ENCODE data around the gene BCAM. TPM values are rescaled to one million over a fixed set of nuclear protein-coding genes. Genes with fewer than 3 reads are reported as not detected.
"Not testable (repeated sequence)": the region's sequence is repeated elsewhere in the genome, so short reads cannot be mapped to it uniquely, and the experiment has no call there.

The BCAM gene
- total RNA-seq, 1 experiment from 2014 or later: 15.5 TPM

GRCh38 chr19:44819246-44819832 is 10.4 kb downstream of the BCAM start:
- Histone ChIP-seq H3K4me1 (peaks cover 25% of the 10 kb centered on the region), H3K27ac (no peak overlapping the region), H3K36me3 (no peaks in the 10 kb centered on the region; the same call in 1 of the 2 replicates), H3K27me3 (no peaks in the 10 kb centered on the region), H3K4me3 (no peak overlapping the region), H3K9me3 (replicated peaks) (no peaks in the 10 kb centered on the region)
- DNase-seq: no peak

DNA sequence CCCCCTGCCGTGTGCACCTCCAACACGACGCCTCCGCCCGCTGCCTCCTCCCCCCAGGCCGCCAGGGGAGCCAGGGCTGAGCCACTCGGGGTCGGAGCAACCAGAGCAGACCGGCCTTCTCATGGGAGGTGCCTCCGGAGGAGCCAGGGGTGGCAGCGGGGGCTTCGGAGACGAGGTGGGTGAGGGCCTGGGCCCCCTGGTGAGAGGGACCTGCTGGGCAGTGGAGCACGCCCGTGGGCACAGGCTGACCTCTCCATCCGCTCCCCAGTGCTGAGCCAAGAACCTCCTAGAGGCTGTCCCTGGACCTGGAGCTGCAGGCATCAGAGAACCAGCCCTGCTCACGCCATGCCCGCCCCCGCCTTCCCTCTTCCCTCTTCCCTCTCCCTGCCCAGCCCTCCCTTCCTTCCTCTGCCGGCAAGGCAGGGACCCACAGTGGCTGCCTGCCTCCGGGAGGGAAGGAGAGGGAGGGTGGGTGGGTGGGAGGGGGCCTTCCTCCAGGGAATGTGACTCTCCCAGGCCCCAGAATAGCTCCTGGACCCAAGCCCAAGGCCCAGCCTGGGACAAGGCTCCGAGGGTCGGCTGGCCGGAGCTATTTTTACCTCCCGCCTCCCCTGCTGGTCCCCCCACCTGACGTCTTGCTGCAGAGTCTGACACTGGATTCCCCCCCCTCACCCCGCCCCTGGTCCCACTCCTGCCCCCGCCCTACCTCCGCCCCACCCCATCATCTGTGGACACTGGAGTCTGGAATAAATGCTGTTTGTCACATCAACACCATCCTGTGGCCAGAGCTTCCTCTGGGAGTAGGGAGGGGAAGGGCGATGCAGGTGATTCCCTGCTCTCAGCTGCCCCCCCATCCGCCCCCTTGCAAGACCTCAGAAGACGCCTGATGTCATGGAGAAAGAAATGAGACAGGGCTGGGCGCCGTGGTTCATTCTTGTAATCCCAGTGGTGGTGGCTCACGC is 12.0 kb downstream of the BCAM start:
- Histone ChIP-seq H3K9me3 (replicated peaks) (no peaks in the 10 kb centered on the region), H3K27me3 (no peaks in the 10 kb centered on the region; the same call in 1 of the 2 replicates), H3K27ac (no peak overlapping the region), H3K4me1 (peaks cover 16% of the 10 kb centered on the region), H3K36me3 (no peaks in the 10 kb centered on the region), H3K4me3 (no peak overlapping the region)
- DNase-seq: no peak

- no peaks in the 10 kb centered on the region for H3K36me3 ChIP-seq
- H3K4me3 ChIP-seq: no peak overlapping the region
- no peak for DNase-seq
- no peaks in the 10 kb centered on the region for H3K9me3 ChIP-seq (replicated peaks)
- no peaks in the 10 kb centered on the region; the same call in 1 of the 2 replicates for H3K27me3 ChIP-seq
- peaks cover 6% of the 10 kb centered on the region for H3K4me1 ChIP-seq
- no peak overlapping the region for H3K27ac ChIP-seq
These were observed 13.3 kb downstream of the BCAM start for GRCh38 chr19:44822177-44822576.

- no peaks in the 10 kb centered on the region; the same call in 1 of the 2 replicates for H3K27me3 ChIP-seq
- no peak overlapping the region for H3K27ac ChIP-seq
- DNase-seq: no peak
- peaks cover 6% of the 10 kb centered on the region for H3K4me1 ChIP-seq
- H3K4me3 ChIP-seq: no peak overlapping the region
- H3K36me3 ChIP-seq: no peaks in the 10 kb centered on the region
- H3K9me3 ChIP-seq (replicated peaks): no peaks in the 10 kb centered on the region
These were observed 13.9 kb downstream of the BCAM start for GRCh38 chr19:44822670-44823372.

DNA sequence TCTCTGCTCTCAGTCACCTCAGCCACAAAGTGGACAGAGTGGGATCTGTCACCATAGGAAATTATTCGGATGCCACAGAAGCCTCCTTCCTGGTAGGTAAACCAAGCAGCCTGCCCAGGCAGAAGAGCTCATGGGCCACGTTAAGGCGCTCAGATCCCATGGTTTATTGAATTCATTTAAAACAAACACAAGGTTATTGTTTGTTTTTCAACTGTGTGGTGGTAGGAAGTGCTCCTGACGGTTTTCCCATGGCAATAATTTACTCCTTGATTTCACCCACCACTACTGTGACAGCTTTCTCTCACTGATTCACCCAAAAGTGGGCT is 14.4 kb downstream of the BCAM start:
- H3K9me3 ChIP-seq (replicated peaks): no peaks in the 10 kb centered on the region
- no peak overlapping the region for H3K4me3 ChIP-seq

GRCh38 chr19:44824761-44825160 is 15.9 kb downstream of the BCAM start:
- DNase-seq: peak; percentile 38 to 52
- no peaks in the 10 kb centered on the region for H3K9me3 ChIP-seq (replicated peaks)
- no peak overlapping the region for H3K4me3 ChIP-seq
- no peaks in the 10 kb centered on the region for H3K36me3 ChIP-seq
- no peaks in the 10 kb centered on the region; the same call in 1 of the 2 replicates for H3K27me3 ChIP-seq
- H3K4me1 ChIP-seq: peaks cover 6% of the 10 kb centered on the region
- no peak overlapping the region for H3K27ac ChIP-seq

More for the DNA sequence above, 14.4 kb downstream of the BCAM start:
- no peak for DNase-seq
- Histone ChIP-seq H3K4me1 (peaks cover 6% of the 10 kb centered on the region), H3K27ac (no peak overlapping the region), H3K36me3 (no peaks in the 10 kb centered on the region), H3K27me3 (no peaks in the 10 kb centered on the region; the same call in 1 of the 2 replicates)

DNA sequence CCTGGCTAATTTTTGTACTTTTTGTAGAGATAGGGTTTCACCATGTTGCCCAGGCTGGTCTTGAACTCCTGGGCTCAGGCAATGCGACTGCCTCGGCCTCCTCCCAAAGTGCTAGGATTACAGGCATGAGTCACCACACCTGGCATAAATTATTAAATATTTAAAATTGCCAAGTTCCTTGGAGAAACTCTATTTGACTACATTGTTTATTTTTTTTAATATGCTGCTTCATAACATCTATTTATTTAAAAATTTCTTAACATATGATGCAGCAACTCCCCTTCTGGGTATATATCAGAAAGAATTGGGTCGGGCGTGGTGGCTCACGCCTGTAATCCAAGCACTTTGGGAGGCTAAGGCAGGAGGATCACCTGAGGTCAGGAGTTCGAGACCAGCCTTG is 24.0 kb downstream of the BCAM start:
- H3K27ac ChIP-seq; H3K4me1 ChIP-seq; DNase-seq; H3K36me3 ChIP-seq; H3K4me3 ChIP-seq; H3K9me3 ChIP-seq (replicated peaks); H3K27me3 ChIP-seq: not testable (repeated sequence)

DNA sequence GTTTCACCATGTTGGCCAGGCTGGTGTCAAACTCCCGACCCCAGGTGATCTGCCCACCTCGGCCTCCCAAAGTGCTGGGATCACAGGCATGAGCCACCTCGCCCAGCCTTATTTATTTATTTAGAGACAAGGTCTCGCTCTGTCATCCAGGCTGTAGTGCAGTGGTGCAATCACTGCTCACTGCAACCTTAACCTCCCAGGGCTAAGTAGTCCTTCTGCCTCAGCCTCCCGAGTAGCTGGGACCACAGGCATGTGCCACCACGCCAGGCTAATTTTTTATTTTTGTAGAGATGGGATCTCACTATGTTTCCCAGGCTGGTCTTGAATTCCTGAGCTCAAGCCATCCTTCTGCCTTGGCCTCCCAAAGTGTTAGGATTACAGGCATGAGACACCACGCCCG is 25.5 kb downstream of the BCAM start:
- not testable (repeated sequence) for H3K4me3 ChIP-seq

GRCh38 chr19:44839276-44839675 is 30.4 kb downstream of the BCAM start:
- H3K9me3 ChIP-seq (replicated peaks): no peaks in the 10 kb centered on the region
- DNase-seq: no peak
- no peak overlapping the region for H3K4me3 ChIP-seq

More for the DNA sequence above, 25.5 kb downstream of the BCAM start:
- H3K9me3 ChIP-seq (replicated peaks); H3K27me3 ChIP-seq; DNase-seq; H3K36me3 ChIP-seq; H3K27ac ChIP-seq; H3K4me1 ChIP-seq: not testable (repeated sequence)

GRCh38 chr19:44840811-44841210 is 31.9 kb downstream of the BCAM start:
- no peaks in the 10 kb centered on the region for H3K36me3 ChIP-seq
- no peaks in the 10 kb centered on the region for H3K27me3 ChIP-seq
- no peak overlapping the region for H3K27ac ChIP-seq
- H3K9me3 ChIP-seq (replicated peaks): no peaks in the 10 kb centered on the region
- H3K4me3 ChIP-seq: no peak overlapping the region
- H3K4me1 ChIP-seq: no peaks in the 10 kb centered on the region
- no peak for DNase-seq

More at GRCh38 chr19:44839276-44839675, 30.4 kb downstream of the BCAM start:
- H3K27ac ChIP-seq: no peak overlapping the region
- 0 out of 2 replicates have a peak, but pooled peaks cover 2% of the 10 kb centered on the region for H3K27me3 ChIP-seq
- no peaks in the 10 kb centered on the region for H3K36me3 ChIP-seq
- H3K4me1 ChIP-seq: no peaks in the 10 kb centered on the region

- H3K27me3 ChIP-seq: no peaks in the 10 kb centered on the region
- DNase-seq: no peak
- H3K4me1 ChIP-seq: no peaks in the 10 kb centered on the region
- H3K4me3 ChIP-seq: no peak overlapping the region
- H3K27ac ChIP-seq: no peak overlapping the region
- H3K9me3 ChIP-seq (replicated peaks): no peaks in the 10 kb centered on the region
- 0 out of 2 replicates have a peak, but pooled peaks cover under 1% of the 10 kb centered on the region for H3K36me3 ChIP-seq
These were observed 32.3 kb downstream of the BCAM start for GRCh38 chr19:44841231-44841630.

- Histone ChIP-seq H3K36me3 (0 out of 2 replicates have a peak, but pooled peaks cover 2% of the 10 kb centered on the region), H3K27ac (no peak overlapping the region), H3K9me3 (replicated peaks) (no peaks in the 10 kb centered on the region), H3K27me3 (no peaks in the 10 kb centered on the region), H3K4me3 (peak overlapping the region; percentile 59), H3K4me1 (peaks cover 13% of the 10 kb centered on the region)
- DNase-seq: no peak
These were observed 36.3 kb downstream of the BCAM start for GRCh38 chr19:44845286-44845611.

GRCh38 chr19:44845612-44846454 is 36.9 kb downstream of the BCAM start, which contains the start of gene NECTIN2:
NECTIN2 (plus strand) TSS chr19:44846297; CDS start chr19:44846526, 229 bp downstream.
- H3K9me3 ChIP-seq (replicated peaks): no peaks in the 10 kb centered on the region
- peaks cover 18% of the 10 kb centered on the region for H3K4me1 ChIP-seq
- H3K4me3 ChIP-seq: peak within 1 kb of the TSS; percentile 100
- DNase-seq: peak; percentile 99
- H3K36me3 ChIP-seq: 0 out of 2 replicates have a peak, but pooled peaks cover 2% of the 10 kb centered on the region
- peak within 1 kb of the TSS; percentile 82 for H3K27ac ChIP-seq
- H3K27me3 ChIP-seq: no peaks in the 10 kb centered on the region
